Measurements from ENCODE around the gene SUGP1. TPM values are rescaled to one million over a fixed set of nuclear protein-coding genes. Genes with fewer than 3 reads are reported as not detected.

The SUGP1 gene
- polyA plus RNA-seq, 1 donor (not counting 4 experiments of a cell fraction or from before 2014, with no cell fraction given): 28.6 TPM

GRCh38 chr19:19335408-19336158 is 15.3 kb upstream of the SUGP1 start:
- H3K79me2 ChIP-seq (ENCODE audit: control insufficient read depth, insufficient read depth, low read length): peaks cover 15% of the 10 kb centered on the region
- peak overlapping the region in 2 of 3 experiments; percentile 49 to 52 for H3K4me3 ChIP-seq (ENCODE audit: control insufficient read depth in 2 of 3, extremely low read depth in 1 of 3, insufficient read depth in 2 of 3, low read depth in 1 of 3, low read length in 3 of 3)
- no peak overlapping the region for H2AFZ ChIP-seq (ENCODE audit: control insufficient read depth, low read length)
- peaks cover 5% of the 10 kb centered on the region for H4K20me1 ChIP-seq (ENCODE audit: control insufficient read depth, extremely low read depth, insufficient read depth, low read length)
- H3K27me3 ChIP-seq (ENCODE audit: control insufficient read depth, extremely low read depth, insufficient read depth, low read length): no peaks in the 10 kb centered on the region
- peaks cover 26 to 33% of the 10 kb centered on the region in 2 experiments for H3K36me3 ChIP-seq (ENCODE audit: control insufficient read depth in 2 of 2, extremely low read depth in 1 of 2, insufficient read depth in 2 of 2, low read length in 2 of 2)
- H3K4me1 ChIP-seq (ENCODE audit: control insufficient read depth, extremely low read depth, insufficient read depth, low read length): peaks cover 39% of the 10 kb centered on the region
- dilution Hi-C loops (cut with MboI; ENCODE audit: extremely low pct_ligation_motif_present, low sequenced_read_pairs): no loop called here
- DNase-seq (ENCODE audit: low read depth, low spot score) (no peak), FAIRE-seq (peak; percentile 82)
- TF ChIP-seq CTCF (optimal IDR thresholded peaks at IDR 0.05 in 1 of 3, IDR thresholded peaks at IDR 0.05 in 1 of 3, conservative IDR thresholded peaks at IDR 0.05 in 1 of 3; ENCODE audit: extremely low read depth in 1 of 3, insufficient read depth in 2 of 3, low read length in 3 of 3) (no peak), EZH2 (IDR thresholded peaks at IDR 0.05; ENCODE audit: low read length) (no peak)
- H3K9me3 ChIP-seq (ENCODE audit: control insufficient read depth, low read depth, low read length): no peaks in the 10 kb centered on the region
- peak overlapping the region; percentile 92 for H3K4me2 ChIP-seq (ENCODE audit: control insufficient read depth, extremely low read depth, insufficient read depth, low read depth, low read length)
- H3K9me1 ChIP-seq (ENCODE audit: control insufficient read depth, extremely low read depth, insufficient read depth, low read length): peaks cover 7% of the 10 kb centered on the region
- peak overlapping the region; percentile 41 for H3K9ac ChIP-seq (ENCODE audit: control insufficient read depth, extremely low read depth, insufficient read depth, low read length)
- H3K27ac ChIP-seq (ENCODE audit: control insufficient read depth, insufficient read depth, low read length): peak overlapping the region; percentile 42

GRCh38 chr19:19334989-19335344 is 14.7 kb upstream of the SUGP1 start:
- H3K4me2 ChIP-seq (ENCODE audit: control insufficient read depth, extremely low read depth, insufficient read depth, low read depth, low read length): peak overlapping the region; percentile 92
- no peak overlapping the region for H2AFZ ChIP-seq (ENCODE audit: control insufficient read depth, low read length)
- peaks cover 26 to 33% of the 10 kb centered on the region in 2 experiments for H3K36me3 ChIP-seq (ENCODE audit: control insufficient read depth in 2 of 2, extremely low read depth in 1 of 2, insufficient read depth in 2 of 2, low read length in 2 of 2)
- H3K9me1 ChIP-seq (ENCODE audit: control insufficient read depth, extremely low read depth, insufficient read depth, low read length): peaks cover 7% of the 10 kb centered on the region
- H3K9ac ChIP-seq (ENCODE audit: control insufficient read depth, extremely low read depth, insufficient read depth, low read length): no peak overlapping the region
- H4K20me1 ChIP-seq (ENCODE audit: control insufficient read depth, extremely low read depth, insufficient read depth, low read length): peaks cover 5% of the 10 kb centered on the region
- no peak for FAIRE-seq
- H3K79me2 ChIP-seq (ENCODE audit: control insufficient read depth, insufficient read depth, low read length): peaks cover 15% of the 10 kb centered on the region
- TF ChIP-seq EZH2 (IDR thresholded peaks at IDR 0.05; ENCODE audit: low read length): no peak
- no peak for TF ChIP-seq CTCF (optimal IDR thresholded peaks at IDR 0.05 in 1 of 3, IDR thresholded peaks at IDR 0.05 in 1 of 3, conservative IDR thresholded peaks at IDR 0.05 in 1 of 3; ENCODE audit: extremely low read depth in 1 of 3, insufficient read depth in 2 of 3, low read length in 3 of 3)
- H3K27ac ChIP-seq (ENCODE audit: control insufficient read depth, insufficient read depth, low read length): no peak overlapping the region
- H3K27me3 ChIP-seq (ENCODE audit: control insufficient read depth, extremely low read depth, insufficient read depth, low read length): no peaks in the 10 kb centered on the region
- no peaks in the 10 kb centered on the region for H3K9me3 ChIP-seq (ENCODE audit: control insufficient read depth, low read depth, low read length)
- dilution Hi-C loops (cut with MboI; ENCODE audit: extremely low pct_ligation_motif_present, low sequenced_read_pairs): no loop called here
- peaks cover 39% of the 10 kb centered on the region for H3K4me1 ChIP-seq (ENCODE audit: control insufficient read depth, extremely low read depth, insufficient read depth, low read length)
- peak overlapping the region in 1 of 3 experiments; percentile 49 for H3K4me3 ChIP-seq (ENCODE audit: control insufficient read depth in 2 of 3, extremely low read depth in 1 of 3, insufficient read depth in 2 of 3, low read depth in 1 of 3, low read length in 3 of 3)
- no peak for DNase-seq (ENCODE audit: low read depth, low spot score)
